Neural cell (in vitro differentiated cells): Measurements from ENCODE around the gene TNFSF9.

Source experiments
- CTCF ChIP-seq: fragments of 450-650 bp; IDR thresholded peaks from 2 replicates; pipeline ENCODE4 v1.5.1; 2014; ENCODE audit warnings: antibody characterized with exemption, mild to moderate bottlenecking, moderate library complexity; ENCODE audit not compliant: poor library complexity, severe bottlenecking
- EP300 ChIP-seq: fragments of 450-650 bp; conservative IDR thresholded peaks from 2 replicates; pipeline ENCODE4 v1.6.1; 2014; ENCODE audit warnings: antibody characterized with exemption, mild to moderate bottlenecking, moderate library complexity; ENCODE audit not compliant: poor library complexity, severe bottlenecking
- EZH2 ChIP-seq: fragments of 200-600, 300-800 bp; shearing (Covaris generic), sonication (generic); IDR thresholded peaks from 2 replicates; pipeline ENCODE4 v1.6.1; 2014; ENCODE audit warnings: antibody characterized with exemption, low read length, borderline replicate concordance, mild to moderate bottlenecking; ENCODE audit not compliant: insufficient read depth, poor library complexity, severe bottlenecking
- POLR2AphosphoS5 ChIP-seq: IDR thresholded peaks from 2 replicates; pipeline ENCODE4 v1.6.1; 2012
- RAD21 ChIP-seq: fragments of 450-650 bp; conservative IDR thresholded peaks from 2 replicates; pipeline ENCODE4 v1.6.1; 2014; ENCODE audit warnings: antibody characterized with exemption, mild to moderate bottlenecking, moderate library complexity
- REST ChIP-seq: IDR thresholded peaks from 2 replicates; pipeline ENCODE4 v1.6.1; 2012; ENCODE audit warnings: borderline replicate concordance
- SMC3 ChIP-seq: fragments of 450-650 bp; conservative IDR thresholded peaks from 2 replicates; pipeline ENCODE4 v1.6.1; 2014; ENCODE audit warnings: antibody characterized with exemption, mild to moderate bottlenecking, moderate library complexity; ENCODE audit not compliant: poor library complexity
- TAF1 ChIP-seq: IDR thresholded peaks from 2 replicates; pipeline ENCODE4 v1.6.1; 2012; ENCODE audit warnings: low read depth

GRCh38 chr19:6482343-6482686, 48.5 kb upstream of the TNFSF9 start:
- TF ChIP-seq CTCF (no peak), POLR2AphosphoS5 (no peak), EZH2 (no peak), TAF1 (no peak), RAD21 (no peak), SMC3 (no peak), EP300 (no peak), REST (no peak)
